Ovary (tissue), 10 donors: ENCODE results near the gene SIN3A. TPM values are rescaled to one million over a fixed set of nuclear protein-coding genes. Genes with fewer than 3 reads are reported as not detected.
"Not testable (repeated sequence)": the region's sequence is repeated elsewhere in the genome, so short reads cannot be mapped to it uniquely, and the experiment has no call there.

ENCODE experiments used
- DNase-seq, 5 donors: peaks; one replicate each; pipeline ENCODE4 v3.0.0-alpha.2; 2019 to 2020
- H3K27ac ChIP-seq, 2 donors: fragments of 200-600 bp; one replicate each; pipeline versions ENCODE4 v1.5.1 to v1.8.0; 2019 to 2022
- H3K27me3 ChIP-seq: fragments of 200-600 bp; one replicate; pipeline ENCODE4 v1.8.0; 2022
- H3K36me3 ChIP-seq: fragments of 200-600 bp; sonication (generic); one replicate; pipeline ENCODE4 v1.5.1; 2019
- H3K4me1 ChIP-seq: one replicate; pipeline ENCODE4 v1.8.1; 2013; ENCODE audit warnings: mild to moderate bottlenecking, moderate library complexity; ENCODE audit not compliant: insufficient read depth
- H3K4me3 ChIP-seq: fragments of 200-600 bp; sonication (generic); one replicate; pipeline ENCODE4 v1.5.1; 2017
- H3K9me3 ChIP-seq, 2 donors: fragments of 200-600 bp in 1 of 2; sonication (generic) in 1 of 2; one replicate each; pipeline versions ENCODE4 v1.5.1 to v1.8.1; 2013 to 2019; ENCODE audit warnings: mild to moderate bottlenecking in 1 of 2, moderate library complexity in 1 of 2
- EP300 ChIP-seq: sonication (generic); formaldehyde crosslinking; IDR thresholded peaks from one replicate; pipeline ENCODE4 v1.6.1; 2017; ENCODE audit warnings: antibody characterized with exemption
- POLR2A ChIP-seq: fragments of 450-650 bp; IDR thresholded peaks from one replicate; pipeline ENCODE4 v1.6.1; 2017; ENCODE audit warnings: antibody characterized with exemption, mild to moderate bottlenecking, moderate library complexity
- WGBS, 3 donors: extraction: QIAGEN DNeasy Blood & Tissue Kit in 1 of 3; methylation state at CpG; one replicate each; pipeline versions ENCODE4 v1.1.5 to v1.1.7; 2013 to 2017; 5-methylcytosine and 5-hydroxymethylcytosine counted together
- intact Hi-C, 4 donors: fragments of 100-400 bp; cut with DNase I; formaldehyde crosslinking; loops; one replicate each; pipeline versions ENCODE4 v1.11.0 to v1.15.1; 2022 to 2023
- long read RNA-seq, 3 donors: library from polyadenylated mRNA in 2 of 3; unstranded in 2 of 3; transcript quantifications; one replicate each; pipeline ENCODE4 v2.0.0 and lab custom pipeline, GENCODE V29; 2021 to 2026
- polyA plus RNA-seq, 2 donors: library from polyadenylated mRNA; stranded (reverse); fragments of 200-250 nt in 1 of 2; fragments of 350-450 nt in 1 of 2; fragmentation: Illumina TruSeq in 1 of 2; extraction: RNeasy Lipid Tissue Mini Kit (QIAGEN cat#74804) in 1 of 2; gene quantifications; one replicate each; pipeline ENCODE4 v1.2.3, GENCODE V29; 2013 to 2014
- total RNA-seq, 7 donors: library from RNA; depleted of rRNA in 2 of 7; stranded (reverse); fragments of >200 nt in 2 of 7; fragmentation: NEBNext Ultra II Directional in 3 of 7; extraction: Animal tissue kit (Norgen Biotek cat#: 25700) in 3 of 7; gene quantifications; one replicate each; pipeline versions ENCODE4 v1.1.0 to v1.2.4, GENCODE V29; 2016 to 2023
- TF ChIP-seq, protein P1 (sequence below), 3 donors: fragments of 450-650 bp in 2 of 3; fragments of 200-600 bp in 1 of 3; IDR thresholded peaks; one replicate each; pipeline versions ENCODE4 v1.5.1 to v1.8.0; 2016 to 2022; ENCODE audit warnings: antibody characterized with exemption in 3 of 3, mild to moderate bottlenecking in 1 of 3
- donor health status: DM: no; HTN: no; CAD: no; lungs with moderate emphysema.
- donor health status: DM: no; HTN: no; CAD: no.
- donor health status: Bipolar disorder and iron deficiency.
- donor health status: DM: yes; HTN: yes; CAD: no.
- donor health status: DM: no; HTN: no; CAD: no.
- donor health status: DM: yes; HTN: yes; CAD: no.

The SIN3A gene
- total RNA-seq (100 to 1,000 TPM in 4 of 7 donors, 10 to 100 TPM in 3; 40.1 to 115 (median 103) TPM), polyA plus RNA-seq (10 to 100 TPM; 29.3 to 50.6 TPM)
- long read RNA-seq, donor 1, partial matches to known transcripts, result 34 of 40 reads
- long read RNA-seq, donor 1, other reads (novel, unspliced or antisense), result 5 of 40 reads
- long read RNA-seq, donor 2, full-length matches to known transcripts, result 12 of 28 reads
- long read RNA-seq, donor 2, partial matches to known transcripts, result 16 of 28 reads
- long read RNA-seq, donor 2, other reads (novel, unspliced or antisense), result 0 of 28 reads
- long read RNA-seq, donor 3, full-length matches to known transcripts, result 34 of 69 reads
- long read RNA-seq, donor 3, partial matches to known transcripts, result 26 of 69 reads
- long read RNA-seq, donor 3, other reads (novel, unspliced or antisense), result 9 of 69 reads

DNA sequence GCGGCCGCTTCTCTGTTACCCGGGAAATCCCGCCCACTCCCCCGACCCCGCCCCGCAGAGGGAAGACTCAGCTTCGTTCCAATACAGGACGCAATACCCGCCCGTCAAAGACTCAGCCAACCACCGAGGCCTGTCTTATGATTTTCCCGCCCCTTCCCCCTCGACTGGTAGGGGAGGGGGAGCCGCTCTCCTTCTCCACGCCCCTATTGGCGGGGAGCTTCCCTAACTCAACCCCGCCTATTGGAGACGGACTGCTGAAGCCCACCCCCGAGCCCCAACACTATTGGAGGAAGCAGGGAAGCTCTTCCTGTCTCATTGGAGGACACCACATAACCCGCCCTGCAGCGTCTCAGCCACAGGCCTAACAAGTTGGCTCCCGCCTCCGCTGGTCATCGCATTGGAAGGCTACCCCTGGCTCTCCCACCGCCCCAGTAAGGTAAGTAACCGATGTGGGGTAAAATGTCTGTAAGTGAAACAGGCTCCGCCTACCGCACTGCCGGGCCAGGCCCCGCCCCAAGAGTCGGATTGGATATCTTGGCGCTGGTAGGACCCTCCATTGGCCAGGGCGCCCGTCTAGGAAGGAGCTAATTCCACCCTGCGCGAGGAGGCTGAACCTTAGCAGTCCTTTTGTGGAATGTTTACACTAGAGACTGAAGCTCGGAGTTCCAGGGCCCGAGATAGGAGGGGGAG lies at the start of gene SIN3A:
SIN3A (minus strand) TSS at position 17 of the 690 bp plus-strand sequence. CDS start 21,315 bp downstream, outside the sequence.
- peak; percentile 99 to 100 (median 99) for DNase-seq
- WGBS, 3 donors, result 0 to 1% (median 1%) methylated on average over 38 to 39 of the region's 39 CpGs
- intact Hi-C loops, result loop anchor here in 2 of 4 donors (5.0 to 10.0 kb wide), 3 partner anchors 85 to 193 kb away; partner anchors contain the start of genes IMP3 (in 1 of the 2), MAN2C1 (in 1 of the 2), SNUPN (in 1 of the 2) and SNX33 (in 1 of the 2)
- Histone ChIP-seq H3K4me3 (peak within 1 kb of the TSS; percentile 90), H3K9me3 (no peaks in the 10 kb centered on the region), H3K27ac (peak within 1 kb of the TSS; percentile 96 to 97), H3K4me1 (no peaks in the 10 kb centered on the region), H3K27me3 (no peaks in the 10 kb centered on the region), H3K36me3 (no peaks in the 10 kb centered on the region)
- TF ChIP-seq, protein P1, sequence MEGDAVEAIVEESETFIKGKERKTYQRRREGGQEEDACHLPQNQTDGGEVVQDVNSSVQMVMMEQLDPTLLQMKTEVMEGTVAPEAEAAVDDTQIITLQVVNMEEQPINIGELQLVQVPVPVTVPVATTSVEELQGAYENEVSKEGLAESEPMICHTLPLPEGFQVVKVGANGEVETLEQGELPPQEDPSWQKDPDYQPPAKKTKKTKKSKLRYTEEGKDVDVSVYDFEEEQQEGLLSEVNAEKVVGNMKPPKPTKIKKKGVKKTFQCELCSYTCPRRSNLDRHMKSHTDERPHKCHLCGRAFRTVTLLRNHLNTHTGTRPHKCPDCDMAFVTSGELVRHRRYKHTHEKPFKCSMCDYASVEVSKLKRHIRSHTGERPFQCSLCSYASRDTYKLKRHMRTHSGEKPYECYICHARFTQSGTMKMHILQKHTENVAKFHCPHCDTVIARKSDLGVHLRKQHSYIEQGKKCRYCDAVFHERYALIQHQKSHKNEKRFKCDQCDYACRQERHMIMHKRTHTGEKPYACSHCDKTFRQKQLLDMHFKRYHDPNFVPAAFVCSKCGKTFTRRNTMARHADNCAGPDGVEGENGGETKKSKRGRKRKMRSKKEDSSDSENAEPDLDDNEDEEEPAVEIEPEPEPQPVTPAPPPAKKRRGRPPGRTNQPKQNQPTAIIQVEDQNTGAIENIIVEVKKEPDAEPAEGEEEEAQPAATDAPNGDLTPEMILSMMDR (IDR thresholded peaks at IDR 0.05), result no peak
- TF ChIP-seq POLR2A (no peak), EP300 (no peak)

DNA sequence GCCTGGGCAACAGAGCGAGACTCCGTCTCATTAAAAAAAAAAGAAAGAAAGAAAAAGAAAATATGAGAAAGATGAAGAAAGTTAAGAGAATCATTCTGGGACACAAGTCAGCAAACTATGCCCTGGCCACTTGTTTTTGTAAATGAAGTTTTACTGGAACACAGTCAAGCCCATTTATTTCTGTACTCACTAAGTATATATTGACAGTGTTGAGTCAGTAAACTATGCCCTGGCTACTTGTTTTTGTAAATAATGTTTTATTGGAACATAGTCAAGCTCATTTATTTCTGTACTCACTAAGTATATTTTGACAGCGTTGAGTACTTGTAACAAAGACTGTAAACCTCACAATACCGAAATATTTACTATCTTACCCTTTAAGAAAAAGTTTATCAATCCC lies 42.2 kb upstream of the SIN3A start:
- Histone ChIP-seq H3K4me3 (no peak overlapping the region), H3K4me1 (no peaks in the 10 kb centered on the region), H3K36me3 (no peaks in the 10 kb centered on the region), H3K27me3 (no peaks in the 10 kb centered on the region), H3K27ac (no peak overlapping the region), H3K9me3 (no peaks in the 10 kb centered on the region)
- TF ChIP-seq EP300, result no peak
- no peak for TF ChIP-seq POLR2A
- TF ChIP-seq, protein P1 (IDR thresholded peaks at IDR 0.05), result no peak
- no peak for DNase-seq
- WGBS, 3 donors, result 72 to 86% (median 74%) methylated on average over 4 of the region's 4 CpGs
- intact Hi-C loops, result no loop called here

DNA sequence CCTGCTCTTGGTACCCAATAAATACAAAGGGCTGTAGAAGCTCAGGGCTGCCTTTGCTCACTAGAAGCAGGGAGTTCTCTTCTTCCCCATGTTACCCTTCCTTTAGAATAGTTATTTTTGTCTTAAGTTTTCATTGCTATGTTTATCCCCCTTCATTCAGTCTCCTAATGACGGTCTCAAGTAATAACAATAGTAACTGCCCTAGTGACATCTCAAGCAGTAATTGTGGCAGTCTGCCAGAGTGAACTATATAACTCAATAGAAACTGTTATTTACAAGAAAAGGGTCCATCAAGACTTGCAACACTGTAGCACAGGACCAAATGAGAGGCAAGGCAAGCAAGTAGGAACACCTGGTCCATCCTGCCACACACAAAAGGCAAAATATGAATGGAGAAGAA lies 32.5 kb upstream of the SIN3A start:
- WGBS, 3 donors, result 75 to 77% (median 76%) methylated on average over 1 of the region's 1 CpG
- H3K9me3 ChIP-seq, result no peaks in the 10 kb centered on the region
- intact Hi-C loops, result no loop called here

DNA sequence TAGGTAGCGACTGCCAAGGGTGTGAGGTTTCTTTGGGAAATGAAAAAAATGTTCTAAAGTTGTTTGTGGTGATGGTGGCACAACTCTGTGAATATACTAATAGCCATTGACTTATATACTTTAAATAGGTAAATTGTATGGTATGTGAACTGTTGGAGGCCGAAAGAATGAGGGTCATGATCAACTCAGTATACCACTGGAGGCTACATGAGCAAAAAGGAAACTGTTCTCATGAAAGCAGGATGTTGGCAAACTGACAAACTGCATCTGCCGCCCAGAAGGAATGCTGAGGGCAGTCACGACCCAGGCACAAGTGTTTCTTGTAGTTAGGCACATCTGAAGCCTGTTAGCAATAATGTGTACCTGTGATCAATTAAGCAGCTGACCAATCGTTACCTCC lies 32.1 kb upstream of the SIN3A start:
- WGBS, 3 donors, result 89 to 91% (median 89%) methylated on average over 5 of the region's 5 CpGs
- H3K27me3 ChIP-seq, DNase-seq, intact Hi-C loops, H3K27ac ChIP-seq, H3K4me3 ChIP-seq, H3K36me3 ChIP-seq, H3K4me1 ChIP-seq, H3K9me3 ChIP-seq: not testable (repeated sequence)

More for the DNA sequence above, 32.5 kb upstream of the SIN3A start:
- Histone ChIP-seq H3K4me1 (no peaks in the 10 kb centered on the region), H3K27ac (no peak overlapping the region), H3K27me3 (no peaks in the 10 kb centered on the region), H3K36me3 (no peaks in the 10 kb centered on the region), H3K4me3 (no peak overlapping the region)
- no peak for DNase-seq
- TF ChIP-seq EP300 (no peak), POLR2A (no peak)
- TF ChIP-seq, protein P1 (IDR thresholded peaks at IDR 0.05), result no peak
